ENCODE measurements around the gene KANK4.
A peak's percentile ranks its signal among the peaks of the same experiment; 100 is the strongest.

The KANK4 gene

DNA sequence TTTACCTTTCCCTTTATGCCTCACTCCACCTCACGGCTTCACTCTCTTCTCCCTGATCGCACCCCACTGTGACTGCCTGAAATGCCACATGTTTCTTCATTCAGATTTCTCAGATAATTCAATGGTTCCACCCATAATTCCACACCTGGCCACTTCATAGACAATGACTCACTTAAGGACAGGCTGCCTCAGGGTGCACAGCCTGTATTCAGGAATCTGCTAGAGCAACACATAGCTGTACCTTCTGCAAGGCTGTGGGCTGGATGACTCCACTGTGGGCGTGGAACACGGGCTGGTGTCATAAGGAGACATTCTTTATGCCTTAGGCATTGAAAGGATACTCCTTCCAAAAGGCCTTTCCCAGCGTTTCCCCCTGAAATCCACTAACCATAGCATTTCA is 88.5 kb downstream of the KANK4 start:
- H3K4me3 ChIP-seq, result no peak overlapping the region
- TF ChIP-seq, protein P1, sequence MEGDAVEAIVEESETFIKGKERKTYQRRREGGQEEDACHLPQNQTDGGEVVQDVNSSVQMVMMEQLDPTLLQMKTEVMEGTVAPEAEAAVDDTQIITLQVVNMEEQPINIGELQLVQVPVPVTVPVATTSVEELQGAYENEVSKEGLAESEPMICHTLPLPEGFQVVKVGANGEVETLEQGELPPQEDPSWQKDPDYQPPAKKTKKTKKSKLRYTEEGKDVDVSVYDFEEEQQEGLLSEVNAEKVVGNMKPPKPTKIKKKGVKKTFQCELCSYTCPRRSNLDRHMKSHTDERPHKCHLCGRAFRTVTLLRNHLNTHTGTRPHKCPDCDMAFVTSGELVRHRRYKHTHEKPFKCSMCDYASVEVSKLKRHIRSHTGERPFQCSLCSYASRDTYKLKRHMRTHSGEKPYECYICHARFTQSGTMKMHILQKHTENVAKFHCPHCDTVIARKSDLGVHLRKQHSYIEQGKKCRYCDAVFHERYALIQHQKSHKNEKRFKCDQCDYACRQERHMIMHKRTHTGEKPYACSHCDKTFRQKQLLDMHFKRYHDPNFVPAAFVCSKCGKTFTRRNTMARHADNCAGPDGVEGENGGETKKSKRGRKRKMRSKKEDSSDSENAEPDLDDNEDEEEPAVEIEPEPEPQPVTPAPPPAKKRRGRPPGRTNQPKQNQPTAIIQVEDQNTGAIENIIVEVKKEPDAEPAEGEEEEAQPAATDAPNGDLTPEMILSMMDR (IDR thresholded peaks at IDR 0.05), result no peak
- H3K27ac ChIP-seq, result no peak overlapping the region
- H3K9me3 ChIP-seq, result no peaks in the 10 kb centered on the region
- peaks cover 0 to 2% of the 10 kb centered on the region in 2 donors for H3K27me3 ChIP-seq
- intact Hi-C loops (cut with DNase I; ENCODE audit: low total_unique reads), result no loop called here
- DNase-seq, result peak in 1 of 2 donors; percentile 31
- H3K4me1 ChIP-seq, result no peaks in the 10 kb centered on the region
- no peaks in the 10 kb centered on the region for H3K36me3 ChIP-seq

DNA sequence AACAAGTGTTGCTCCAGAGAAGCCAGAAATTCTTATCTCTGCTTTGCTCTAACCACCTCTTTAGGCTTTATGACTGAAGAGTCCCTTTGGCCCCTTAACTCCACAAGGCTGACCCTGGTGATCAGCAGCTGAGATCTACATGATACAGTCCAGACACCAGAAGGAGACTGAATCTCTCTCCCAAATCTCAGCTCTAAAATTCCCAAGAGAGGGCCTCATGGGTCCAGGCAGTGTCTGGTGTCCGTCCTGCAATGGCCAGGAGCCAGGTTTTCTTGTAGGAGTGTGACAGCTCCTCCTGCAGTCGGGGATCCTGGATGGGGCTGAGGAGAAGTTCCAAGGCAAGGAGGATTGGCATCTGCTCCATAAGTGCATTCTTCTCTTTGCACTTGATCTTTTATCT is 89.3 kb downstream of the KANK4 start:
- H3K27me3 ChIP-seq, result peaks cover 0 to 2% of the 10 kb centered on the region in 2 donors
- no peaks in the 10 kb centered on the region for H3K4me1 ChIP-seq
- H3K36me3 ChIP-seq, result no peaks in the 10 kb centered on the region
- DNase-seq, result peak in 1 of 2 donors; percentile 44
- H3K27ac ChIP-seq, result no peak overlapping the region
- no peaks in the 10 kb centered on the region for H3K9me3 ChIP-seq
- intact Hi-C loops (cut with DNase I; ENCODE audit: low total_unique reads), result no loop called here
- H3K4me3 ChIP-seq, result no peak overlapping the region
- TF ChIP-seq, protein P1 (IDR thresholded peaks at IDR 0.05), result no peak

DNA sequence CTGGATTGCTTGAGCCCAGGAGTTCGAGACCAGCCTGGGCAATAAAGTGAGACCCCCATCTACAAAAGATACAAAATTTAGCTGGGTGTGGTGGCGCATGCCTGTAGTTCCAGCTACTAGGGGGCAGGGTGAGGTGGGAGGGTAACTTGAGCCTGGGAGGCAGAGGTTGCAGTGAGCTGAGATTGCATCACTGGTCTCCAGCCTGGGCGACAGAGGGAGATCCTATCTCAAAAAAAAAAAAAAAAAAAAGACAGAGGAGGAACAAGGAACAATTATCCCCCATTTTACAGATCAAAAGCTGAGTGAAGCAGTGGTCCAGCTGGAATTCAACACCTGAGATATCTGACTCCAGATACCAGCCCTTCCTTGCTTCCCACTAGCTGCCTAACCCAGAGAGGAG is 89.8 kb downstream of the KANK4 start:
- Histone ChIP-seq H3K36me3 (no peaks in the 10 kb centered on the region), H3K4me1 (no peaks in the 10 kb centered on the region), H3K27me3 (peaks cover 0 to 2% of the 10 kb centered on the region in 2 donors), H3K4me3 (no peak overlapping the region), H3K9me3 (no peaks in the 10 kb centered on the region), H3K27ac (no peak overlapping the region)
- TF ChIP-seq, protein P1 (IDR thresholded peaks at IDR 0.05), result no peak
- DNase-seq, result peak in 1 of 2 donors; percentile 11
- intact Hi-C loops (cut with DNase I; ENCODE audit: low total_unique reads), result no loop called here

DNA sequence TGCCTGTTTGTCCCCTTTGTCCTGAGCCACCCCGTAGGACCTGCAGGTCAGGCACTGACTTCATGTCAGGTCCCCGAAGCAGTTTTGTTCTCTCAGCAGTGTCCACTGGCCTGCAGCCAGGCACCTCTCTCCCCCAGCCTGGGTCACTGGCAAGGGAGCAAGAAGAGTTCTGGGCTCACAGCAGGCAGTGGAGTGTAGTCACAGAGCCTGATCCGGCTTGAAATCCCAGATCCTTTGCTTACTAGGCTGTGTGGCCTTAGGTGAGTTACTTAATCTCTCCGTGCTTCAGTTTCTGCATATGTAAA is 90.4 kb downstream of the KANK4 start:
- peak in 1 of 2 donors; percentile 38 for DNase-seq
- intact Hi-C loops (cut with DNase I; ENCODE audit: low total_unique reads), result no loop called here
- Histone ChIP-seq H3K27me3 (peaks cover 0 to 2% of the 10 kb centered on the region in 2 donors), H3K4me3 (no peak overlapping the region), H3K36me3 (no peaks in the 10 kb centered on the region), H3K9me3 (no peaks in the 10 kb centered on the region), H3K27ac (no peak overlapping the region), H3K4me1 (no peaks in the 10 kb centered on the region)
- TF ChIP-seq, protein P1 (IDR thresholded peaks at IDR 0.05), result no peak

DNA sequence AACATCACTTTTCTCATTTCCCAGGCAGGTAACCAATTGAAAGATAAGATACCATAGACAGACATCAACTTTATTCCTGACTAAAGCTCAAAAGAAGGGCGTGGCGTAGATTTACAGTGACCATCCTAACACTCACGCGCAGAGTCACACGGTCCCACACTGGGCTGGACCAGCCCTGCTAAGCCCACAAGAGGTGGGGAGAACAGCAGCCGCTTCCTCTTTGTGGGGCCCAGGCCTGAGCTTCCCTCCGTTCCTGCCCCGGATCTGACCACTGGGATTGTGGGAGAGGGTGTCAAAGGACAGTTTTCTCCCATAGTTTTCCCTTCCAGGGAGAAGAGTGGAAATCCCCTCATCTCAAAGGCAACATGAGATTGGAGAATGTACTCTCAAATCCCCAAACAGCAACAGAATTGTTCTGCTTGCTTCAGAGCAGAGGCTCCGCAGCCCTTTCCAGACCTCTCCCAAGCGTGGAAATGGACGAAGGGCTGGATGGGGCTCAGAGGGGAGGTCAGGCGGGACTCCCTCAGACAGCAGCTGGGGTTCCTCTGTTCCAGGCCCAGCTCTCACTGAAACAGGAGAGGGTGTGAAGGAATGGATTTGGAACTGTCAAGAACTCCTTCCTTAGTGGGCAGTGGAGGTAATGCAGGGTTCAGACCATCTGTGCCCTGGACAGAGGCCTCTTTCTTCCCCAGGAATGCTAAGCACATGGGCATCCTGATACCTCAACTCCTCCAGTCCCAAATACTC is 90.9 kb downstream of the KANK4 start:
- peak in 1 of 2 donors; percentile 15 for DNase-seq

More for the DNA sequence above, 90.9 kb downstream of the KANK4 start:
- H3K27ac ChIP-seq, result no peak overlapping the region
- no peaks in the 10 kb centered on the region for H3K9me3 ChIP-seq
- no peak overlapping the region for H3K4me3 ChIP-seq
- H3K36me3 ChIP-seq, result no peaks in the 10 kb centered on the region
- no peaks in the 10 kb centered on the region for H3K4me1 ChIP-seq
- intact Hi-C loops (cut with DNase I; ENCODE audit: low total_unique reads), result no loop called here
- H3K27me3 ChIP-seq, result peaks cover 0 to 2% of the 10 kb centered on the region in 2 donors
- TF ChIP-seq, protein P1 (IDR thresholded peaks at IDR 0.05), result no peak
